PC-3 (cell line): ENCODE data around the gene FGF13. TPM values are rescaled to one million over a fixed set of nuclear protein-coding genes. Genes with fewer than 3 reads are reported as not detected.
A peak's percentile ranks its signal among the peaks of the same experiment; 100 is the strongest.

Source experiments
- ATAC-seq: fragments of 200-7000 bp; cut with Tn5 transposase; 2 replicates; pipeline ENCODE4 v1.9.1; 2020; ENCODE audit warnings: mild to moderate bottlenecking, moderate library complexity
- BruUV-seq: library from RNA; stranded (reverse); fragments of 400-500 nt; replicated peaks from 2 replicates; lab custom pipeline; 2021; lab: Mats Ljungman, UMichigan
- CTCF ChIA-PET: fragments of 300-600 bp; sonication (Branson Sonifier 250); formaldehyde crosslinking; loops from one replicate; lab custom pipeline; 2022; ENCODE audit warnings: antibody characterized with exemption; lab: Charles Lee
- POLR2A ChIA-PET: fragments of 300-600 bp; sonication (Branson Sonifier 250); formaldehyde crosslinking; loops from one replicate; lab custom pipeline; 2022; ENCODE audit warnings: antibody characterized with exemption; ENCODE audit not compliant: unreplicated experiment; lab: Charles Lee
- DNase-seq: peaks from one replicate; pipeline ENCODE4 v3.0.0-alpha.2; 2015
- H2AFZ ChIP-seq: fragments of 300-600 bp; sonication (generic); 2 replicates; pipeline ENCODE4 v1.6.0; 2016; ENCODE audit warnings: antibody characterized with exemption, low read length
- H3F3A ChIP-seq: fragments of 300-600 bp; sonication (generic); one replicate; pipeline ENCODE4 v1.6.0; 2017; ENCODE audit warnings: antibody characterized with exemption, low read length, control low read depth, mild to moderate bottlenecking; ENCODE audit not compliant: unreplicated experiment
- H3K27ac ChIP-seq: fragments of 300-600 bp; sonication (generic); 2 replicates; pipeline ENCODE4 v1.5.1; 2016; ENCODE audit warnings: mild to moderate bottlenecking, low read length
- H3K27me3 ChIP-seq: fragments of 300-600 bp; sonication (generic); 2 replicates; pipeline ENCODE4 v1.6.1; 2016; ENCODE audit warnings: low read length, mixed read lengths
- H3K36me3 ChIP-seq: fragments of 300-600 bp; sonication (generic); 2 replicates; pipeline ENCODE4 v1.6.1; 2016; ENCODE audit warnings: low read depth, mixed run types, low read length, mixed read lengths
- H3K4me1 ChIP-seq: fragments of 300-600 bp; sonication (generic); 2 replicates; pipeline ENCODE4 v1.5.1; 2016; ENCODE audit warnings: low read length; ENCODE audit not compliant: insufficient read depth
- H3K4me2 ChIP-seq: fragments of 300-600 bp; sonication (generic); 2 replicates; pipeline ENCODE4 v1.6.0; 2016; ENCODE audit warnings: low read length
- H3K4me3 ChIP-seq: fragments of 300-600 bp; sonication (generic); 2 replicates; pipeline ENCODE4 v1.5.1; 2016; ENCODE audit warnings: mild to moderate bottlenecking, low read length, mixed read lengths
- H3K79me2 ChIP-seq: fragments of 300-600 bp; sonication (generic); 2 replicates; pipeline ENCODE4 v1.6.1; 2017; ENCODE audit warnings: low read length, mixed read lengths
- H3K9ac ChIP-seq: fragments of 300-600 bp; sonication (generic); 2 replicates; pipeline ENCODE4 v1.6.0; 2016; ENCODE audit warnings: mild to moderate bottlenecking, low read length
- H3K9me2 ChIP-seq: fragments of 300-600 bp; sonication (generic); replicated peaks from 2 replicates; pipeline ENCODE4 v1.6.1; 2016; ENCODE audit warnings: mixed run types, low read length, mixed read lengths
- H3K9me3 ChIP-seq: fragments of 300-600 bp; sonication (generic); 2 replicates; pipeline ENCODE4 v1.6.1; 2016; ENCODE audit warnings: low read length, mixed read lengths
- H4K20me1 ChIP-seq: fragments of 300-600 bp; sonication (generic); 2 replicates; pipeline ENCODE4 v1.6.1; 2016; ENCODE audit warnings: low read length, mixed read lengths
- CTCF ChIP-seq: fragments of 300-600 bp; sonication (generic); conservative IDR thresholded peaks from 2 replicates; pipeline ENCODE4 v1.5.1; 2017; ENCODE audit warnings: antibody characterized with exemption, low read depth, mild to moderate bottlenecking, low read length
- EZH2 ChIP-seq: fragments of 300-600 bp; sonication (generic); IDR thresholded peaks from one replicate; pipeline ENCODE4 v1.6.1; 2017; ENCODE audit warnings: antibody characterized with exemption, mild to moderate bottlenecking, low read length; ENCODE audit not compliant: unreplicated experiment
- EZH2phosphoT487 ChIP-seq: fragments of 300-600 bp; sonication (generic); IDR thresholded peaks from 2 replicates; pipeline ENCODE4 v1.6.1; 2018; ENCODE audit warnings: mild to moderate bottlenecking, antibody characterized with exemption, low read length, borderline replicate concordance
- intact Hi-C: fragments of 100-400 bp; cut with micrococcal nuclease; formaldehyde crosslinking; loops from 2 replicates; pipeline ENCODE4 v1.9.0; 2023
- total RNA-seq: library from RNA; depleted of rRNA; stranded (reverse); fragments of >200 nt; gene quantifications from 2 replicates; pipeline ENCODE4 v1.2.3, GENCODE V29; 2014

The FGF13 gene
- total RNA-seq, 1 experiment from 2014 or later = 0.47 TPM

- ChIA-PET POLR2A (no interaction called here), CTCF (no interaction called here)
- no peaks in the 10 kb centered on the region for H3K9me2 ChIP-seq
- no peaks in the 10 kb centered on the region for H3K27me3 ChIP-seq
- BruUV-seq = no TSS peak
- intact Hi-C loops = loop anchor here (1.0 to 10.0 kb wide), 5 partner anchors 448 to 1790 kb away; no protein-coding TSS in a partner anchor
- H3K4me3 ChIP-seq = no peak overlapping the region
- H4K20me1 ChIP-seq = no peaks in the 10 kb centered on the region
- no peak overlapping the region for H3K4me2 ChIP-seq
- H3K79me2 ChIP-seq = no peaks in the 10 kb centered on the region
- H3F3A ChIP-seq = no peaks in the 10 kb centered on the region
- H3K36me3 ChIP-seq = no peaks in the 10 kb centered on the region
- DNase-seq (peak; percentile 74), ATAC-seq (peak; percentile 51; the same call in 1 of the 2 replicates)
- TF ChIP-seq CTCF (peak; percentile 66), EZH2phosphoT487 (no peak), EZH2 (no peak)
- no peak overlapping the region for H3K27ac ChIP-seq
- no peak overlapping the region for H3K9ac ChIP-seq
- no peak overlapping the region for H2AFZ ChIP-seq
- no peaks in the 10 kb centered on the region for H3K9me3 ChIP-seq
- H3K4me1 ChIP-seq = no peaks in the 10 kb centered on the region; the same call in 1 of the 2 replicates
Measured at GRCh38 chrX:138745196-138745595, 33.7 kb upstream of the FGF13 start.

GRCh38 chrX:138742217-138742616, 30.7 kb upstream of the FGF13 start:
- Histone ChIP-seq H3K4me3 (no peak overlapping the region), H4K20me1 (no peaks in the 10 kb centered on the region), H3K79me2 (no peaks in the 10 kb centered on the region), H2AFZ (no peak overlapping the region), H3K4me2 (no peak overlapping the region), H3K27me3 (peaks cover 15% of the 10 kb centered on the region; the same call in 1 of the 2 replicates), H3K36me3 (no peaks in the 10 kb centered on the region), H3K4me1 (no peaks in the 10 kb centered on the region; the same call in 1 of the 2 replicates), H3K9me2 (no peaks in the 10 kb centered on the region), H3K27ac (no peak overlapping the region), H3F3A (no peaks in the 10 kb centered on the region), H3K9me3 (no peaks in the 10 kb centered on the region), H3K9ac (no peak overlapping the region)
- peak; percentile 54 for DNase-seq
- peak; percentile 42 for ATAC-seq
- TF ChIP-seq CTCF = no peak
- TF ChIP-seq EZH2phosphoT487 = no peak
- TF ChIP-seq EZH2 = no peak
- CTCF ChIA-PET = no interaction called here
- intact Hi-C loops = loop anchor here (10.0 kb wide), 1 partner anchor 1787 kb away; no protein-coding TSS in a partner anchor
- POLR2A ChIA-PET = no interaction called here
- BruUV-seq = no TSS peak

GRCh38 chrX:138740341-138740740, 28.8 kb upstream of the FGF13 start:
- H3K27ac ChIP-seq = no peak overlapping the region
- DNase-seq (no peak), ATAC-seq (no peak)
- no peaks in the 10 kb centered on the region for H3K36me3 ChIP-seq
- ChIA-PET CTCF (no interaction called here), POLR2A (no interaction called here)
- H3K9me3 ChIP-seq = no peaks in the 10 kb centered on the region
- TF ChIP-seq EZH2 = no peak
- no peak for TF ChIP-seq EZH2phosphoT487
- no peak for TF ChIP-seq CTCF
- no peaks in the 10 kb centered on the region for H4K20me1 ChIP-seq
- no peak overlapping the region for H3K4me2 ChIP-seq
- H3K27me3 ChIP-seq = peaks cover 20% of the 10 kb centered on the region; the same call in 1 of the 2 replicates
- intact Hi-C loops = loop anchor here (10.0 kb wide), 1 partner anchor 1786 kb away; no protein-coding TSS in a partner anchor
- H3K4me3 ChIP-seq = no peak overlapping the region
- H3F3A ChIP-seq = no peaks in the 10 kb centered on the region
- BruUV-seq = no TSS peak
- H2AFZ ChIP-seq = no peak overlapping the region
- H3K9me2 ChIP-seq = no peaks in the 10 kb centered on the region
- no peak overlapping the region for H3K9ac ChIP-seq
- H3K4me1 ChIP-seq = no peaks in the 10 kb centered on the region; the same call in 1 of the 2 replicates
- no peaks in the 10 kb centered on the region for H3K79me2 ChIP-seq
